Activated CD4-positive, alpha-beta T cell treated with anti-CD3 and anti-CD28 coated beads, Interleukin-2, amount 50 U/mL, for 48 hours (primary cell): ENCODE data around the gene CSNK1G2.

Source experiments
- DNase-seq, 2 experiments: peaks; one replicate each; pipeline ENCODE4 v3.0.0-alpha.2; 2020

CSNK1G2 gene

DNA sequence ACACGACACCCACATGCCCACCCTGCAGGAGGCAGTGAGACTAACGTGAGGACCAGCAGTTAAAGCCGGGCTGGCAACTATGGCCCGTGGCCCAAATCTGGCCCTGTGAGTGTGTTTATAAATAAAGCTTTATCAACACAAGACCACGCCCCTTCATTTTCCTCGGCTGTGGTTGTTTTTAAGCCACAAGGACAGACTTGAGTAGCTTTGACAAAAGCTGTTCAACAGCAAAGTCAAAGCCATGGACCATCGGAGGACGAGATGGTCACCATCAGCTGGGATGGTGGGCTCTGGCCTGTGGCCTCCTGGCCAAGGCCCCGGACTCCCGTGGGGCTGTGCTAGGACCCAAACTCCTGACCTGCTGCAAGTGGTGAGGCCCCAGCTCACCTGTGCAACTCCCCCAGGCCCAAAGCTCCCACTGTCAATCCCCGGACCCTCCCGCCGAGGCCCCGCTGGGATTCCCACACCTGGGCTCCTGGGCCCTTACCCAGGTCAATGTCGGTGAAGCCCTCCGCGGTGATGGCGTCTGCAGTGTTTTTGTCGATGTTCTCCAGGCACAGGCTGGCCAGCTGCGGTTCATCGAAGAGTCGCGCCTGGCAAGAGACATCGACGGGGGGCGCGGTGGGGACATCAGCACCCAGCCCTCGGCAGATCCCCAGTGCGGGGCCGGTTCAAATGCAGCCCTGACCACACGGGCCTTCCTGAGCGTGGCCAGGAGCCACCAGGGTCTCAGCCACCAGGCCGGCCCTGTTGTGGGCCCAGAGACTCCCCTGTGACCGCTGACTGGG, 49.5 kb downstream of the CSNK1G2 start:
- DNase-seq, result no peak

DNA sequence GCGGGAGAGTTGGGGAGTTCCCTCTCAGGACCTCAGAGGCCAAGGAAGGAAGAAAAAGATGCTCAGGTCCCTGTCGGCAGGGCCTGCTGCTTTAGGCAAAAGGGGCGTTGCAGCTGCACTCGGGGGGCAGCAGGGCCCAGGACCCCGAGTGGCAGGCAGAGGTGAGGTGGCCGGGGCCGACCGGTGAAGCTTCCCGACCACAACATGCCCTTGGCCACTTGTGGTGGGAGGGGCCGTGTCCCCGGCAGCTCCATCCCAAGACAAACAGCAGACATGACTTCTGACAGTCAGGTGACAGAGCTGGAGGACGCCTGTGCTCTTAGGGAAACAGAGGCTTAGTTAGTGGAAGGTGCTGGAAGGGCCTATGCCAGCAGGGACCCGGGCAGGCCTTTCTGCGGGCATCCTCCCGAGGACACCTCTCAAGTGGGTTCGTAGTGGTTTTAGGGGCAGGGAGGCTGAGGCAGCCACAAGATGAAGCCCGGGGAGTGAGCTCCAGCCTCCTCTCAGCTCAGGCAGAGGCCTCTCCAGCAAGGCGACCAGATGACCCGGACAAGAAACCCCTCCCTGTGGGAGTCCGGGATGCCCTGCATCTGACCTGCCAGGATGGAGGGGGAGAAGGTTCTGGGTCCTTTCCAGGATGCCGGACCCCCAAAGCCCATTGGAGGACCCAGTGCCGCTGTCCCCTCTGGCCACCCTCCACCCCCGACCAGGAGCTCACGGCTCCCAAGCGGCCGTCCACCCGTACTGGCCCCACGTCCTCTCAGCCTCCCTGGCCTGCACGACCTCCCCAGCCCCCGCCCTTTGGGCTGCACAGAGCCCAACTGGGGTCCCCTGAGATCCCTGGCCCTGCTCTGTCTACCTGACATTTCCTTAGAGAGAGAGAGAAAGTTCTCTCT, 50.3 kb downstream of the CSNK1G2 start:
- no peak for DNase-seq

- DNase-seq, result peak; percentile 29 to 39
These were observed 51.8 kb downstream of the CSNK1G2 start for GRCh38 chr19:1992759-1993260.

DNA sequence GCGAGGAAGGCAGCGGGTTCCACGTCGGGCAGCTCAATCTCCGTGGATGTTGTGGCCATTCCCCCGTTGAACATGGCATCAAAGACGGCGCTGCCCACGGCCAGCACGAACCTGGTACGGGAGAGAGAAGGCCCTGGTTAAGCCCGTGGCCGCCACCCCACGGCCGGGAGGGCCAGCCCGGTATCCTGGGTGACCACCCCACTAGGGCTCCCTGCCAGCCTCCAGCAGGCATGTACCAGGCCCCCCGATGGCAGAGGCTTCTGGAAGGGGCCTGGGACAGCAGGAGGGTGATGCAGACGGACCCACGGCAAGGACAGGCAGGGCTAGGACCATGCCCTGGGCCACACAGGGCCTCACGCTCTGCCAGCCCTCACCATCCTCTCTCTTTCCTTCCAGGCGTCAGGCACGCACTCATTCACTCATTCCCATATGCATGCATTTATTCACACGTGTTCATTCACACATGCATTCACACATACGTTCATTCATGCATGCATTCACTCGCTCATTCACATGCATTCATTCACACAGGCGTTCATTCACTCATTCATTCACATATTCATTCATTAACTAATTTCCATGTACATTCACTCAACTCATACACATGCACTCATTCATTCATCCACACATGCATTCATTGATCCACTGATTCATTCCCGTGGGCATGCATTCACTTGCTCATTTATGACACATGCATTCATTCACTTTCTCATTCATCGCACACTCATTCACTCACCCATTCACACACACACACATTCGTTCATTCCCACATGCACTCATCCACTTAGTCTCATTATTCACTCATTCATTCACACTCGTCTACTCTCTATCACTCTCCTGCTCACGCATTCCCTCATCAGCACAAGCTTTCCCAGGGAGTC, 56.6 kb downstream of the CSNK1G2 start:
- no peak for DNase-seq

DNA sequence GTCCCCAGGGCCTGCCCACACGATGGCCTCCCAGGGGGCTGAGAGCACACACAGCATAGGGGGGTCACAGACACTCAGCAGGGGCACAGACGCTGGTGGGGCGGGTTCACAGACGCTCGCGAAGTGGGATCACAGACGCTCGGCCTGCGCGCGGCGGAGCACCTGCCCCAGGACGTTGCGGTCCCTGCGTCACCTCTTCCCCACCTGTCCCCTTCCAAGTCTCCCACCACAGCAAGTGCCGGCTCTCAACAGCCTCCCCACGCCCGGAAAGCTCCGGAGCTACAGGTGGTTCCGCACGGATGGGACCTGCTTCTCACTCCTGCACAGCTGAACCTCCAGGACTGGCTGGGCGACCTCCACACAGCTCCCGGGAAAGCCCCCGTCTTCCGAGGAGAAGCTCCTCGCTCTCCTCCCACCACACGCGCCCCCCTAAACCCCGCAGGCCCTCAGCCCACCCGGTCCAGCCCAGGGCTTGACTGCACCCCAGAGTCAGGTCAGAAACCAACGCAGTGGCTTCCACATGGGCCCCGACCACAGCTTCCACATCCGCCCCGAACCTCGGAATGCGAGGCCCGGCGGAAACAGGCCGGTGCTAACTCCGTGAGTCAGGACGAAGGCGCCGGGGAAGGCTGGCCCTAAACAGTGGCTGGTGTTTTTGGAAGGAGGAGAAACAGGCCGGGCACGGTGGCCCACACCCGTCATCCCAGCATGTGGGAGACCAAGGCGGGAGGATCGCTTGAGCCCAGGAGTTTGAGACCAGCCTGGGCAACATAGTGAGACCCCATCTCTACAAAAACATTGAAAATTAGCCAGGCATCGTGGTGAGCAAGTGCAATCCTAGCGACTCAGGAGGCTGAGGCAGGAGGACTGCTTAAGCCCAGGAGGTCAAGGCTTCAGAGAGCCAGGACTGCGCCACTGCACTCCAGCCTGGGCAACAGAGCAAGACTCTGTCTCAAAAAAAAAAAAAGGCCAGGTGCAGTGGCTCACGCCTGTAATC, 58.0 kb downstream of the CSNK1G2 start:
- no peak for DNase-seq

DNA sequence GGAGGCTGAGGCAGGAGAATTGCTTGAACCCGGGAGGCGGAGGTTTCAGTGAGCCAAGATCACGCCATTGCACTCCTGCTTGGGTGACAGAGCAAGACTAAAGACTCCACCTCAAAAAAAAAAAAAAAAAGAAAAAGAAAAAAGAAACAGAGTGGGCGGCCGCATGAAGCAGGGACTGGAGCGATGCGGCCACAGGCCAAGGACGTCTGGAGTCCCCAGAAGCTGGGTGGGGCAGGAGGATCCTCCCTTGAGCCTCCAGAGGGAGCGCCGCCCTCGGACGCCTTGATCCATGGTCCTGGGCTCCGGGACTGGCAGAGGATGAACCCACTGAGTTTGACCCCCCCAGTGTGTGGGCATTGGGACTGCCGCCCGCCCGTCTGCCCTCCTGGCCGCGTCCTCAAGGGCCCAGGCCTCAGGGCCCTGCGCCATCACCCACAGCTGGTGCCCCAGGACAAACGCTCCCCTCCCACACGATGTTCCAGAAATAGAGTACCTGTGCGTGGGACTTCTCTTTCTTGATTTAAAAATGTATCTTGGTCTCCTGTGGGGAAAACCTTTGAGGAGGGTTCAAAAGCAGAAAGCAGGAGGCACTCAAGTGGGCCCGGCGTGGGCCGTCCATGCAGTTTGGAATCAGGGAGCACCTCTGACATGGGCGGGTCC, 59.0 kb downstream of the CSNK1G2 start:
- DNase-seq, result no peak

GRCh38 chr19:2003874-2004273, 62.9 kb downstream of the CSNK1G2 start:
- no peak for DNase-seq

DNA sequence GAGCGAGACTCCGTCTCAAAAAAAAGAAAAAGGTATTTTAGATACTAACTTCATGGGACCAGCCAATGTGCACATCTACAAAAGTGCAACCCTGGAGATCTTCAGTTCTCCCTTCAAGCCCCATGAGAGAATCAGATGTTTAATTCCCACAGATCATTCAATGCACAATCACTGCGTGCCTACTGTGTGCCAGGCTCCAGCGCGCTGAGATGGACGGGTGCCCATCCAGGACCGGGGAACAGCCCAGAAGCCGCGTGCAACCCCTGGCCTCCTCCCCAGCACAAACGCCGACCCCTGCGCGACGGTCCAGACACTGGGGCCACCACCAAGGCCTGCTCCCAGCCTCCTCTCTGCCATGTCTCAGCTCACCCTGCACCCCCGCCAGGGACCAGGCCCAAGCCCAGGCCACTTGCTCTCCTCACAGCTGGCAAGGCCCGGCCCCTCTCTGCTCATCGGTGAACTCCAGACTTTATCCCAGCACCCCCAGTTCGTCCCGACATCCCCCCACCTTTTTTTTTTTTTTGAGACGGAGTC, 69.2 kb downstream of the CSNK1G2 start:
- DNase-seq, result no peak

GRCh38 chr19:2011169-2011568, 70.2 kb downstream of the CSNK1G2 start:
- DNase-seq, result no peak

GRCh38 chr19:2012941-2013682, 72.1 kb downstream of the CSNK1G2 start:
- DNase-seq, result no peak

- DNase-seq, result no peak
These were observed 72.7 kb downstream of the CSNK1G2 start for GRCh38 chr19:2013683-2013961.

GRCh38 chr19:2014131-2014571, 73.2 kb downstream of the CSNK1G2 start:
- DNase-seq, result no peak

DNA sequence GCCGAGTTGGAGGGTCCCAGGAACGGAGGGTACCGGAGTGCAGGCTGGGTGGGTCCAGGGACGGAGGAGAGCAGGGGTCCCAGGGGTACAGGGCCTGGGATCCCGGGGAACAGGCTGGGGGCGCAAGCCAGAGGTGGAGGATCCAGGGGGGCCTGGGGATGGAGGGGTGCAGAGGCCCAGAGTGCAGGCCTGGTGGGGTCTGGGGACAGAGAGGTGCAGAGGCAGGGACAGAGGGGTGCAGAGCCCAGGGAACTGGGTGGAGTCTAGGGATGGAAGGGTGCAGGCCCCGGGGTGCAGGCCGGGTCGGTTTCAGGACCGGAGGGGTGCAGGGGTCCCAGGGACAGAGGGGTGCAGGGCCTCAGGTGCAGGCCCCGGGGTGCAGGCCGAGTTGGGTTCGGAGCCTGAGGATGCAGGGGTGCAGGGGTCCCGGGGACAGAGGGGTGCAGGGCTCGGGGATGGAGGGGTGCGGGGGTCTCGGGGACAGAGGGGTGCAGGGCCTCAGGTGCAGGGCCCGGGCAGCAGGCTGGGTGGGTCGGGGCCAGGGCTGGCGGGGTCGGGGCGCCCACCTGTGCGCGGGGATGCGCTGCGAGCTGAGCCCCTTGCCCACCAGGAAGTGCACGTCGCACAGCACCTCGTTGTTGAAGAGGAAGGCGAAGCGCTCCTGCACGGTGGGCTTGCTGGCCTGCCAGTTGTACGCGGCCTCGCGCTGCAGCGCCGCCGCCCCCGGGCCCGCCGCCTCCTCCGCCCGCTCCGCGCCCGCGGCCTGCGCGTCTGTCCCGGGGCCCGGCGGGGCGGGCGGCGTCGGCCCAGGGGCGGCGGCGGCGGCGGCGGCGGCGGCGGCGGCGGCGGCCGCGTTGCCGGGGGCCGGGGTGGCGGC, 74.0 kb downstream of the CSNK1G2 start:
- DNase-seq, result peak in 1 of 2 experiments; percentile 19

DNA sequence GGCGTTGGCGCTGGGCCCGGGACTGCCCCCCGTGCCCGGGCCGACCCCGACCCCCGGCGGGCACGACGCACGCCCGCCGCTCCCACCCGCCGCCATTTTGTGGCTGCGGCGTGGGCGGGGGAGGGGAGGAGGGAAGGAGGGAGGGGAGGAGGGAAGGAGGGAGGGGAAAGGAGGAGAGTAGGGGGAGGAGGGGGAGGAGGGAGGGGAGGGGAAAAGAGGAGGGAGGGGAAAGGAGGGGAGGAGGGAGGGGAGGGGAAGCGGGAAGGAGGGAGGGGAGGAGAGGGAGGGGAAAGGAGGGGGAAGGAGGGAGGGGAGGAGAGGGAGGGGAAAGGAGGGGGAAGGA, 74.6 kb downstream of the CSNK1G2 start, which contains the start of gene BTBD2:
Gene BTBD2, minus strand, starts transcription at position 107 of the 343 bp plus-strand sequence. Its CDS starts 11 bp downstream, at position 96.
- DNase-seq, result peak; percentile 62 to 66

DNA sequence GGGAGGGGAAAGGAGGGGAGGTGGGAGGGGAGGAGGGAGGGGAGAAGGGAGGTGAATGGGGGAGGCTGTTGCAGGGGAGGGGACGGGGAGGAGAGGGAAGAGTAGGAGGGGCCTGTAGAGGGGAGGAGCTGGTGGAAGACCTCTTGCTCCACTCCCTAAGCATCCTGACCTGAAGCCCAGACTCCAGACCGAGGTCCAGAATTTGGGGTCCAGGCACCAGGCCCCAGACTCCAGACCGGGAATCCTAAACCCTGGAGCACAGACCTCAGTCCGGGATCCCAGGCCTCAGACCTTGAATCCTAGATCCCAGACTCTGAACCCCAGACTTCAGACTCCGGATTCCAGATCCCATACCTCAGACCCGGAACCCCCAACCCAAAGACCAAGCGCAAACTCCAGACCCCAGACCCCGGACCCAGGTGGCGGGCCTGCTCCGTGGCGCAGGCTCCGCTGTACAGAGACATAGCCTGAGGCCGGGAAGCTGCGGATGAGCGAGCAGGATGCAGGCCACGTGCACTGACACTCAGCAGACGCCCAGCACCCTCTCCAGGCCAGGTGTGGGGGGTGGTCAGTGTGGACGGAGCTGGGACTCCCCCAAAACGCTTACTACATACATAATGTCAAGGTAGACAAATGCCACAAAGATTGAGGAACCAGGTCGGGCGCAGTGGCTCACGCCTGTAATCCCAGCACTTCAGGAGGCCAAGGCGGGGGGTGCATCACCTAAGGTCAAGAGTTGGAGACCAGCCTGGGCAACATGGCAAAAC, 75.3 kb downstream of the CSNK1G2 start:
- DNase-seq, result peak; percentile 66 to 77

DNA sequence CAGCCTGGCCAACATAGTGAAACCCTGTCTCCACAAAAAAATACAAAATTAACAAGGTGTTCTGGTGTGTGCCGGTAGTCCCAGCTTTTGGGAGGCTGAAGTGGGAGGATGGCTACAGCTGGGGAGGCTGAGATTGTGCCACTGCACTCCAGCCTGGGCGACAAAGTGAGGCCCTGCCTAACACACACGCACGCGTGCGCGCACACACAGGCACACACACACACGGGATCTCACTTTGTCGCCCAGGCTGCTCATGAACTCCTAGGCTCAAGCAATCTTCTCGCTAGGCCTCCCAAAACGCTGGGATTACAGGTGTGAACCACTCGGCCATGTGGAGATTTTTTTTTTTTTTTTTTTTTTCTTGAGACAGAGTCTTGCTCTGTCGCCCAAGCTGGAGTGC, 77.8 kb downstream of the CSNK1G2 start:
- no peak for DNase-seq

GRCh38 chr19:2021453-2022140, 80.6 kb downstream of the CSNK1G2 start:
- no peak for DNase-seq

GRCh38 chr19:2022289-2022688, 81.3 kb downstream of the CSNK1G2 start:
- no peak for DNase-seq
